Fibroblast of villous mesenchyme (primary cell): Measurements from ENCODE around the gene DNAH2. TPM values are rescaled to one million over a fixed set of nuclear protein-coding genes. Genes with fewer than 3 reads are reported as not detected.
A peak's percentile ranks its signal among the peaks of the same experiment; 100 is the strongest.

Experiments used
- DNase-seq: peaks from one replicate; pipeline ENCODE4 v3.0.0-alpha.2; 2010; ENCODE audit warnings: low read depth
- H3K4me3 ChIP-seq: 2 replicates; pipeline ENCODE4 v1.5.1; 2011; ENCODE audit warnings: low read depth, mild to moderate bottlenecking, low read length
- CTCF ChIP-seq: IDR thresholded peaks from 2 replicates; pipeline ENCODE4 v1.5.1; 2012; ENCODE audit warnings: low read depth, mild to moderate bottlenecking, low read length; ENCODE audit not compliant: insufficient read depth
- total RNA-seq: library from RNA; depleted of rRNA; stranded (reverse); fragments of >200 nt; gene quantifications from 2 replicates; pipeline ENCODE4 v1.2.3, GENCODE V29; 2012

DNAH2 gene
- total RNA-seq, 1 donor = 0.43 TPM

- TF ChIP-seq CTCF = no peak
- no peak for DNase-seq
- no peak overlapping the region for H3K4me3 ChIP-seq
These were observed 106.7 kb downstream of the DNAH2 start for GRCh38 chr17:7824021-7824924.

- peak; percentile 15 for TF ChIP-seq CTCF
- DNase-seq = no peak
- H3K4me3 ChIP-seq = no peak overlapping the region
These were observed 107.9 kb downstream of the DNAH2 start for GRCh38 chr17:7825206-7825990.

GRCh38 chr17:7830616-7831015 is 113.1 kb downstream of the DNAH2 start:
- no peak for TF ChIP-seq CTCF
- H3K4me3 ChIP-seq = no peak overlapping the region
- DNase-seq = no peak

GRCh38 chr17:7831233-7831632 is 113.7 kb downstream of the DNAH2 start:
- DNase-seq = no peak
- no peak for TF ChIP-seq CTCF
- H3K4me3 ChIP-seq = no peak overlapping the region

- no peak for TF ChIP-seq CTCF
- DNase-seq = no peak
- no peak overlapping the region for H3K4me3 ChIP-seq
These were observed 114.9 kb downstream of the DNAH2 start for GRCh38 chr17:7832431-7832830.

- TF ChIP-seq CTCF = no peak
- H3K4me3 ChIP-seq = peak overlapping the region; percentile 80
- no peak for DNase-seq
These were observed 115.7 kb downstream of the DNAH2 start for GRCh38 chr17:7833011-7833794.
